Loucy (cell line): Measurements from ENCODE around the gene KLHL40.

Experiments
- EZH2phosphoT487 ChIP-seq: fragments of 200-600 bp; IDR thresholded peaks from 2 replicates; pipeline ENCODE4 v1.6.1; 2018; ENCODE audit warnings: antibody characterized with exemption, mild to moderate bottlenecking, moderate library complexity, borderline replicate concordance
- TF ChIP-seq, protein P1 (sequence below): fragments of 200-600 bp; sonication (generic); conservative IDR thresholded peaks from 2 replicates; pipeline ENCODE4 v1.5.1; 2014; ENCODE audit warnings: mild to moderate bottlenecking, antibody characterized with exemption, low read length

DNA sequence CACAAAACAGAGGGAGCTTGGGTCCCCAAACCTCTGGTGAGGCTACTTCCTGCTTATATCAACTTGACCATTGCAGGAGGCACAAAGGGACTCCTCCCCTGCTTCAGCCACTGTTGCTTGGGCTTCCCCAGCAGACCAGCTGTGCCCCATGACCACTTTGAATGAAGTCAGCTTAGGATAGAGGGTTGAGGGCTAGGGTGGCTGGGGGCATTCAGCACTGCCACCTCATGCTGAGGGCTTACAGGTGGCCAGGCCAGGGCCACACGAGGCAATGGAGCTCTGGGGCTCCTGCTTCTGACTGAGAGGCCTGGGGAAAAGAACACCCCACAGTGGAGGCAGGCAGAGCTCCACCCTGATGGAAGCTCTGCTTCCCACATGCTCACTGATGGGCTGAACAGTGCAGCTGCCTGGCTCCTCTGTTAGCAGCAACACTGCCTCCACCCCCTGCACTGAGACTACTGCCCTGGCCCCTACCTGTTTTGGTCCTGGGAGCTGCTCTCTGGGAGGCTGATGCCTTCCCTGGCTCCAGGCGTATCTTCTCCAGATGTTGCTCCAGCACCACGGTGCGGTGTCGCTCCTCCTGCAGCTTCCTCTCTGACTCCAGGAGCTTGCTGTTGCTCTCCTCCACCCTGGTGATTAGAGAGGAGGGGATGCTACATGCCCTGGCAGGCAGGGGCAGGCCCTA, 27.5 kb downstream of the KLHL40 start:
- TF ChIP-seq, protein P1, sequence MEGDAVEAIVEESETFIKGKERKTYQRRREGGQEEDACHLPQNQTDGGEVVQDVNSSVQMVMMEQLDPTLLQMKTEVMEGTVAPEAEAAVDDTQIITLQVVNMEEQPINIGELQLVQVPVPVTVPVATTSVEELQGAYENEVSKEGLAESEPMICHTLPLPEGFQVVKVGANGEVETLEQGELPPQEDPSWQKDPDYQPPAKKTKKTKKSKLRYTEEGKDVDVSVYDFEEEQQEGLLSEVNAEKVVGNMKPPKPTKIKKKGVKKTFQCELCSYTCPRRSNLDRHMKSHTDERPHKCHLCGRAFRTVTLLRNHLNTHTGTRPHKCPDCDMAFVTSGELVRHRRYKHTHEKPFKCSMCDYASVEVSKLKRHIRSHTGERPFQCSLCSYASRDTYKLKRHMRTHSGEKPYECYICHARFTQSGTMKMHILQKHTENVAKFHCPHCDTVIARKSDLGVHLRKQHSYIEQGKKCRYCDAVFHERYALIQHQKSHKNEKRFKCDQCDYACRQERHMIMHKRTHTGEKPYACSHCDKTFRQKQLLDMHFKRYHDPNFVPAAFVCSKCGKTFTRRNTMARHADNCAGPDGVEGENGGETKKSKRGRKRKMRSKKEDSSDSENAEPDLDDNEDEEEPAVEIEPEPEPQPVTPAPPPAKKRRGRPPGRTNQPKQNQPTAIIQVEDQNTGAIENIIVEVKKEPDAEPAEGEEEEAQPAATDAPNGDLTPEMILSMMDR, result no peak
- no peak for TF ChIP-seq EZH2phosphoT487
